Body of pancreas (tissue), 4 donors: ENCODE data around the gene PCOLCE2. TPM values are rescaled to one million over a fixed set of nuclear protein-coding genes. Genes with fewer than 3 reads are reported as not detected.

Experiments
- ATAC-seq: fragments of 150-250 bp; one replicate; pipeline ENCODE4 v1.9.1; 2016
- DNase-seq, 4 donors: peaks; one replicate each; pipeline ENCODE4 v3.0.0-alpha.2; 2019
- H3K27ac ChIP-seq, 4 donors: fragments of 200-600 bp; sonication (generic); 1 replicate in 3 of 4; 2 replicates in 1 of 4; pipeline versions ENCODE4 v1.5.1 to v1.6.1; 2016 to 2019; ENCODE audit warnings: mild to moderate bottlenecking in 1 of 4, mixed read lengths in 1 of 4, moderate library complexity in 1 of 4
- H3K27me3 ChIP-seq, 2 donors: fragments of 200-600 bp; sonication (generic); one replicate each; pipeline ENCODE4 v1.6.0; 2016; ENCODE audit warnings: mild to moderate bottlenecking in 1 of 2
- H3K36me3 ChIP-seq, 2 donors: fragments of 200-600 bp; sonication (generic); replicated peaks in 1 of 2; 2 replicates each; pipeline ENCODE4 v1.5.1; 2016; ENCODE audit warnings: low read depth in 2 of 2; ENCODE audit not compliant: insufficient read depth in 1 of 2
- H3K4me1 ChIP-seq: fragments of 200-600 bp; sonication (generic); one replicate; pipeline ENCODE4 v1.6.0; 2016
- H3K4me3 ChIP-seq, 2 donors: fragments of 200-600 bp; sonication (generic); 1 replicate in 1 of 2; 2 replicates in 1 of 2; pipeline ENCODE4 v1.5.1; 2016 to 2019
- H3K9me3 ChIP-seq, 3 donors: fragments of 200-600 bp; sonication (generic); 1 replicate in 2 of 3; 2 replicates in 1 of 3; pipeline ENCODE4 v1.5.1; 2016
- POLR2A ChIP-seq, 3 donors: fragments of 450-650 bp; IDR thresholded peaks; one replicate each; pipeline ENCODE4 v1.6.1; 2016; ENCODE audit warnings: antibody characterized with exemption in 3 of 3, mild to moderate bottlenecking in 2 of 3
- intact Hi-C: fragments of 100-400 bp; cut with DNase I; formaldehyde crosslinking; loops from one replicate; pipeline ENCODE4 v1.15.1; 2023
- small RNA-seq: library from RNA; depleted of rRNA; stranded (forward); fragments of <200 nt; gene quantifications from one replicate; pipeline ENCODE3, GENCODE V24; 2016
- total RNA-seq, 2 donors: library from RNA; depleted of rRNA; stranded (reverse); fragments of >200 nt; gene quantifications; one replicate each; pipeline ENCODE4 v1.1.0, GENCODE V29; 2016
- TF ChIP-seq, protein P1 (sequence below), 7 experiments: fragments of 450-650 bp in 4 of 7; fragments of 200-600 bp in 3 of 7; sonication (generic) in 3 of 7; IDR thresholded peaks; one replicate each; pipeline ENCODE4 v1.5.1; 2016 to 2019; ENCODE audit warnings: antibody characterized with exemption in 7 of 7

PCOLCE2 gene
- total RNA-seq, 2 donors from 2014 or later: 1.6 to 41.5 TPM

DNA sequence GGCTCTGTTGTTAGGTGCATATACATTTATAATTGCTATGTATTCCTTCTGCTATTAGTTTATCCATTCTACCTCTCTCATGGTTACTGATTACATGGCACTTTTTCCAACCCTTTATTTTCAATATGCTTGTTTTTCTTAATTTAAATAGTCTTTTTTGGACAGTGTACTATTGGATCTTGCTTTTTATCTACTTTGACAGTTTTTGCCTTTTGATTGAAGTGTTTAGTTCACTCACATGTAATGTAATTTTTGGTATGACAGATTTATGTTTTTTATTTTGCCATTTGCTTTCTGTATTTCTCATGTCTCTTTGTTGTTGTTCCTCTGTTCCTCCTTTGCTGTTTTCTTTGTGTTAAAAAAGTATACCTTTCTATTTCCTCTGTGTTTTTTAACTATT is 120.5 kb downstream of the PCOLCE2 start:
- Histone ChIP-seq H3K4me1 (no peaks in the 10 kb centered on the region), H3K9me3 (no peaks in the 10 kb centered on the region), H3K4me3 (no peak overlapping the region), H3K27me3 (no peaks in the 10 kb centered on the region), H3K27ac (no peak overlapping the region), H3K36me3 (no peaks in the 10 kb centered on the region)
- intact Hi-C loops: no loop called here
- DNase-seq (no peak), ATAC-seq (no peak)
- TF ChIP-seq, protein P1, sequence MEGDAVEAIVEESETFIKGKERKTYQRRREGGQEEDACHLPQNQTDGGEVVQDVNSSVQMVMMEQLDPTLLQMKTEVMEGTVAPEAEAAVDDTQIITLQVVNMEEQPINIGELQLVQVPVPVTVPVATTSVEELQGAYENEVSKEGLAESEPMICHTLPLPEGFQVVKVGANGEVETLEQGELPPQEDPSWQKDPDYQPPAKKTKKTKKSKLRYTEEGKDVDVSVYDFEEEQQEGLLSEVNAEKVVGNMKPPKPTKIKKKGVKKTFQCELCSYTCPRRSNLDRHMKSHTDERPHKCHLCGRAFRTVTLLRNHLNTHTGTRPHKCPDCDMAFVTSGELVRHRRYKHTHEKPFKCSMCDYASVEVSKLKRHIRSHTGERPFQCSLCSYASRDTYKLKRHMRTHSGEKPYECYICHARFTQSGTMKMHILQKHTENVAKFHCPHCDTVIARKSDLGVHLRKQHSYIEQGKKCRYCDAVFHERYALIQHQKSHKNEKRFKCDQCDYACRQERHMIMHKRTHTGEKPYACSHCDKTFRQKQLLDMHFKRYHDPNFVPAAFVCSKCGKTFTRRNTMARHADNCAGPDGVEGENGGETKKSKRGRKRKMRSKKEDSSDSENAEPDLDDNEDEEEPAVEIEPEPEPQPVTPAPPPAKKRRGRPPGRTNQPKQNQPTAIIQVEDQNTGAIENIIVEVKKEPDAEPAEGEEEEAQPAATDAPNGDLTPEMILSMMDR (IDR thresholded peaks at IDR 0.05): no peak
- no peak for TF ChIP-seq POLR2A (IDR thresholded peaks at IDR 0.05)

Small RNAs within 50 kb of the gene (small RNA-seq; reads per million reads assigned to genes)
- not detected for gene RNU7-47P

Other genes with a start within 250 kb of the PCOLCE2 start
- gene TRPC1, start 165.0 kb downstream of the PCOLCE2 start, total RNA-seq: 1 to 10 TPM; 6.9 to 7.5 TPM
- under 1 TPM; 0.26 to 0.33 TPM for gene PAQR9, start 74.6 kb upstream of the PCOLCE2 start, total RNA-seq
- 10 to 100 TPM; 65.4 to 68.2 TPM for gene U2SURP, start 112.5 kb upstream of the PCOLCE2 start, total RNA-seq
- 1 to 10 TPM; 1.3 to 4.3 TPM for gene CHST2, start 230.7 kb upstream of the PCOLCE2 start, total RNA-seq